ENCODE measurements around the gene RNF114.

Gene RNF114

GRCh38 chr20:49914310-49915117 is 21.7 kb upstream of the RNF114 start:
- Histone ChIP-seq H3K4me1 (ENCODE audit: control insufficient read depth in 1 of 2, insufficient read depth in 2 of 2, low read length in 2 of 2) (peaks cover 39 to 40% of the 10 kb centered on the region in 2 donors), H3K27ac (ENCODE audit: low read depth, low read length) (peak overlapping the region; percentile 100), H3K27me3 (ENCODE audit: control insufficient read depth in 1 of 2, insufficient read depth in 2 of 2, low read length in 2 of 2) (no peaks in the 10 kb centered on the region), H3K9me3 (ENCODE audit: control insufficient read depth in 1 of 2, low read length in 2 of 2) (no peaks in the 10 kb centered on the region), H3K4me3 (ENCODE audit: low read depth in 1 of 2, low read length in 2 of 2) (peak overlapping the region; percentile 81 to 92), H3K36me3 (ENCODE audit: control insufficient read depth in 1 of 2, insufficient read depth in 2 of 2, low read length in 2 of 2) (no peaks in the 10 kb centered on the region), H3K9ac (ENCODE audit: low read depth in 1 of 2, low read length in 2 of 2) (peak overlapping the region; percentile 86 to 94)

- no peaks in the 10 kb centered on the region for H3K36me3 ChIP-seq (ENCODE audit: control insufficient read depth in 1 of 2, insufficient read depth in 2 of 2, low read length in 2 of 2)
- H3K4me1 ChIP-seq (ENCODE audit: control insufficient read depth in 1 of 2, insufficient read depth in 2 of 2, low read length in 2 of 2), result peaks cover 34 to 35% of the 10 kb centered on the region in 2 donors
- H3K9me3 ChIP-seq (ENCODE audit: control insufficient read depth in 1 of 2, low read length in 2 of 2), result no peaks in the 10 kb centered on the region
- peak overlapping the region; percentile 86 to 94 for H3K9ac ChIP-seq (ENCODE audit: low read depth in 1 of 2, low read length in 2 of 2)
- H3K27ac ChIP-seq (ENCODE audit: low read depth, low read length), result peak overlapping the region; percentile 100
- H3K27me3 ChIP-seq (ENCODE audit: control insufficient read depth in 1 of 2, insufficient read depth in 2 of 2, low read length in 2 of 2), result no peaks in the 10 kb centered on the region
- H3K4me3 ChIP-seq (ENCODE audit: low read depth in 1 of 2, low read length in 2 of 2), result peak overlapping the region; percentile 81 to 92
These were observed 21.1 kb upstream of the RNF114 start for GRCh38 chr20:49915118-49915379.

GRCh38 chr20:49915380-49916145 is 20.6 kb upstream of the RNF114 start, which contains the start of gene SPATA2:
Gene SPATA2 (minus strand): TSS chr20:49915529. CDS start chr20:49908490, 7,039 bp downstream.
- peaks cover 28 to 30% of the 10 kb centered on the region in 2 donors for H3K4me1 ChIP-seq (ENCODE audit: control insufficient read depth in 1 of 2, insufficient read depth in 2 of 2, low read length in 2 of 2)
- H3K27me3 ChIP-seq (ENCODE audit: control insufficient read depth in 1 of 2, insufficient read depth in 2 of 2, low read length in 2 of 2), result no peaks in the 10 kb centered on the region
- peak within 1 kb of the TSS; percentile 86 to 94 for H3K9ac ChIP-seq (ENCODE audit: low read depth in 1 of 2, low read length in 2 of 2)
- no peaks in the 10 kb centered on the region for H3K36me3 ChIP-seq (ENCODE audit: control insufficient read depth in 1 of 2, insufficient read depth in 2 of 2, low read length in 2 of 2)
- peak within 1 kb of the TSS; percentile 100 for H3K27ac ChIP-seq (ENCODE audit: low read depth, low read length)
- H3K9me3 ChIP-seq (ENCODE audit: control insufficient read depth in 1 of 2, low read length in 2 of 2), result no peaks in the 10 kb centered on the region
- H3K4me3 ChIP-seq (ENCODE audit: low read depth in 1 of 2, low read length in 2 of 2), result peak within 1 kb of the TSS; percentile 81 to 92

GRCh38 chr20:49916146-49917002 is 19.8 kb upstream of the RNF114 start:
- Histone ChIP-seq H3K27me3 (ENCODE audit: control insufficient read depth in 1 of 2, insufficient read depth in 2 of 2, low read length in 2 of 2) (no peaks in the 10 kb centered on the region), H3K4me1 (ENCODE audit: control insufficient read depth in 1 of 2, insufficient read depth in 2 of 2, low read length in 2 of 2) (peaks cover 22 to 28% of the 10 kb centered on the region in 2 donors), H3K9ac (ENCODE audit: low read depth in 1 of 2, low read length in 2 of 2) (peak overlapping the region; percentile 86 to 94), H3K4me3 (ENCODE audit: low read depth in 1 of 2, low read length in 2 of 2) (peak overlapping the region; percentile 81 to 92), H3K36me3 (ENCODE audit: control insufficient read depth in 1 of 2, insufficient read depth in 2 of 2, low read length in 2 of 2) (no peaks in the 10 kb centered on the region), H3K9me3 (ENCODE audit: control insufficient read depth in 1 of 2, low read length in 2 of 2) (no peaks in the 10 kb centered on the region), H3K27ac (ENCODE audit: low read depth, low read length) (peak overlapping the region; percentile 100)

- Histone ChIP-seq H3K9me3 (ENCODE audit: control insufficient read depth in 1 of 2, low read length in 2 of 2) (no peaks in the 10 kb centered on the region), H3K9ac (ENCODE audit: low read depth in 1 of 2, low read length in 2 of 2) (no peak overlapping the region), H3K27ac (ENCODE audit: low read depth, low read length) (no peak overlapping the region), H3K4me3 (ENCODE audit: low read depth in 1 of 2, low read length in 2 of 2) (no peak overlapping the region), H3K36me3 (ENCODE audit: control insufficient read depth in 1 of 2, insufficient read depth in 2 of 2, low read length in 2 of 2) (no peaks in the 10 kb centered on the region), H3K4me1 (ENCODE audit: control insufficient read depth in 1 of 2, insufficient read depth in 2 of 2, low read length in 2 of 2) (peaks cover 23 to 24% of the 10 kb centered on the region in 2 donors), H3K27me3 (ENCODE audit: control insufficient read depth in 1 of 2, insufficient read depth in 2 of 2, low read length in 2 of 2) (no peaks in the 10 kb centered on the region)
These were observed 17.8 kb upstream of the RNF114 start for GRCh38 chr20:49918446-49918845.

GRCh38 chr20:49919009-49919408 is 17.2 kb upstream of the RNF114 start:
- H3K27ac ChIP-seq (ENCODE audit: low read depth, low read length), result no peak overlapping the region
- no peak overlapping the region for H3K4me3 ChIP-seq (ENCODE audit: low read depth in 1 of 2, low read length in 2 of 2)
- no peaks in the 10 kb centered on the region for H3K9me3 ChIP-seq (ENCODE audit: control insufficient read depth in 1 of 2, low read length in 2 of 2)
- peaks cover 17 to 18% of the 10 kb centered on the region in 2 donors for H3K4me1 ChIP-seq (ENCODE audit: control insufficient read depth in 1 of 2, insufficient read depth in 2 of 2, low read length in 2 of 2)
- H3K9ac ChIP-seq (ENCODE audit: low read depth in 1 of 2, low read length in 2 of 2), result no peak overlapping the region
- no peaks in the 10 kb centered on the region for H3K27me3 ChIP-seq (ENCODE audit: control insufficient read depth in 1 of 2, insufficient read depth in 2 of 2, low read length in 2 of 2)
- no peaks in the 10 kb centered on the region for H3K36me3 ChIP-seq (ENCODE audit: control insufficient read depth in 1 of 2, insufficient read depth in 2 of 2, low read length in 2 of 2)

GRCh38 chr20:49919461-49919860 is 16.7 kb upstream of the RNF114 start:
- H3K9ac ChIP-seq (ENCODE audit: low read depth in 1 of 2, low read length in 2 of 2), result no peak overlapping the region

GRCh38 chr20:49924247-49924646 is 11.9 kb upstream of the RNF114 start:
- Histone ChIP-seq H3K4me1 (ENCODE audit: control insufficient read depth in 1 of 2, insufficient read depth in 2 of 2, low read length in 2 of 2) (peaks cover 9 to 13% of the 10 kb centered on the region in 2 donors), H3K9me3 (ENCODE audit: control insufficient read depth in 1 of 2, low read length in 2 of 2) (peaks cover 0 to 4% of the 10 kb centered on the region in 2 donors), H3K27me3 (ENCODE audit: control insufficient read depth in 1 of 2, insufficient read depth in 2 of 2, low read length in 2 of 2) (no peaks in the 10 kb centered on the region), H3K36me3 (ENCODE audit: control insufficient read depth in 1 of 2, insufficient read depth in 2 of 2, low read length in 2 of 2) (no peaks in the 10 kb centered on the region), H3K27ac (ENCODE audit: low read depth, low read length) (no peak overlapping the region), H3K9ac (ENCODE audit: low read depth in 1 of 2, low read length in 2 of 2) (no peak overlapping the region), H3K4me3 (ENCODE audit: low read depth in 1 of 2, low read length in 2 of 2) (no peak overlapping the region)

More at GRCh38 chr20:49919461-49919860, 16.7 kb upstream of the RNF114 start:
- Histone ChIP-seq H3K36me3 (ENCODE audit: control insufficient read depth in 1 of 2, insufficient read depth in 2 of 2, low read length in 2 of 2) (no peaks in the 10 kb centered on the region), H3K27ac (ENCODE audit: low read depth, low read length) (no peak overlapping the region), H3K4me1 (ENCODE audit: control insufficient read depth in 1 of 2, insufficient read depth in 2 of 2, low read length in 2 of 2) (peaks cover 15 to 17% of the 10 kb centered on the region in 2 donors), H3K9me3 (ENCODE audit: control insufficient read depth in 1 of 2, low read length in 2 of 2) (no peaks in the 10 kb centered on the region), H3K27me3 (ENCODE audit: control insufficient read depth in 1 of 2, insufficient read depth in 2 of 2, low read length in 2 of 2) (no peaks in the 10 kb centered on the region), H3K4me3 (ENCODE audit: low read depth in 1 of 2, low read length in 2 of 2) (no peak overlapping the region)

- Histone ChIP-seq H3K9me3 (ENCODE audit: control insufficient read depth in 1 of 2, low read length in 2 of 2) (peaks cover 0 to 4% of the 10 kb centered on the region in 2 donors), H3K4me1 (ENCODE audit: control insufficient read depth in 1 of 2, insufficient read depth in 2 of 2, low read length in 2 of 2) (peaks cover 9 to 13% of the 10 kb centered on the region in 2 donors), H3K9ac (ENCODE audit: low read depth in 1 of 2, low read length in 2 of 2) (no peak overlapping the region), H3K27me3 (ENCODE audit: control insufficient read depth in 1 of 2, insufficient read depth in 2 of 2, low read length in 2 of 2) (no peaks in the 10 kb centered on the region), H3K27ac (ENCODE audit: low read depth, low read length) (no peak overlapping the region), H3K4me3 (ENCODE audit: low read depth in 1 of 2, low read length in 2 of 2) (no peak overlapping the region), H3K36me3 (ENCODE audit: control insufficient read depth in 1 of 2, insufficient read depth in 2 of 2, low read length in 2 of 2) (no peaks in the 10 kb centered on the region)
These were observed 10.2 kb upstream of the RNF114 start for GRCh38 chr20:49925901-49926454.
